Measurements from ENCODE around the gene DTNB.

Gene DTNB

DNA sequence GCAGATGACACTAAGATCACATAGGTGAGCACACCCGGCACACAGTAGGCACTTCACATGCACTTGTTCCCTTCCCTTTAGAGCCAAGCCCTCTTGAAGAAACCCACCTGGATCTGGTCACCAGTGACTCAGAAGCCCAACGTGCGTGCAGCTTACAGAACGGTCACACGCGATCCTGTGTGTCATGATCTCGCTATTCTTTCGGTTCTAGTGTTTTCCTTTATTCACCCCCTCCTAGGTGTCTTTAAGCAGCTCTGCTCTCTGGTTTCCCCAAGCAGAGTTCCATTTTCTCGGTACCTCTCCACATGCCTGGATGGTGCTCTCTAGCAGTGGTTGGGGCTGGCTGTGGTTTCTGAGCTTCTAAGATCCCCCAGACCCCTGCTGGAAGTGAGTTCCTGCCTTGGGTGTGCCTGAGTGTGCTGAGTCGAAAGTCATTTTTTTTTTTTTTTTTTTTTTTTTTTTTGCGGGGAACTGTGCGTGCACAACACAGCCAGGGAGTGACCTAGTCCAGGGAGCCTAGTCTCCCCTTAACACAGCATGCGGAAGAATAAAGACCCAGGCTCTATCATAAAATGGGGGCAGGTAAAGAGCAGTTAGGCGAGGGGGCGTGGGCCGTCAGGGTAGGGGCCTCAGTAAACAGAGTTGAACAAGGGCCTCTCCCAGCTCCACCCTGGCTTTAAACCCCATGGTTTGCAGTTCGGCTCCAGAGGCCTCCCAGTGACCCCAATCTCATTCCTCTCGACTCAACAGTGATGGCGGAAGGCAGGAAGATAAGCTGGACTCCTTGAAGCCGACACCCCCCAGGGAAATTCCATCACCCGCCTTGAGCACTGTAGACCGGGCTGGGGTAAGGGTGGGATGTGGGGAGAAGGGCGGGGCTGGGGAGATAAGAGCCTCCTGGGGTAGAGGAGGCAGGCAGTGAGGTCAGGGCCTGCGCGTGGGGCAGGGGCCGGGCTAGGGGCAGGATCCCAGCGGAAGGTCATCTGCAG is 301.8 kb downstream of the DTNB start:
- in situ Hi-C loops (cut with MboI; ENCODE audit: low sequenced_read_pairs, unreplicated experiment) = no loop called here
- TF ChIP-seq, protein P1, sequence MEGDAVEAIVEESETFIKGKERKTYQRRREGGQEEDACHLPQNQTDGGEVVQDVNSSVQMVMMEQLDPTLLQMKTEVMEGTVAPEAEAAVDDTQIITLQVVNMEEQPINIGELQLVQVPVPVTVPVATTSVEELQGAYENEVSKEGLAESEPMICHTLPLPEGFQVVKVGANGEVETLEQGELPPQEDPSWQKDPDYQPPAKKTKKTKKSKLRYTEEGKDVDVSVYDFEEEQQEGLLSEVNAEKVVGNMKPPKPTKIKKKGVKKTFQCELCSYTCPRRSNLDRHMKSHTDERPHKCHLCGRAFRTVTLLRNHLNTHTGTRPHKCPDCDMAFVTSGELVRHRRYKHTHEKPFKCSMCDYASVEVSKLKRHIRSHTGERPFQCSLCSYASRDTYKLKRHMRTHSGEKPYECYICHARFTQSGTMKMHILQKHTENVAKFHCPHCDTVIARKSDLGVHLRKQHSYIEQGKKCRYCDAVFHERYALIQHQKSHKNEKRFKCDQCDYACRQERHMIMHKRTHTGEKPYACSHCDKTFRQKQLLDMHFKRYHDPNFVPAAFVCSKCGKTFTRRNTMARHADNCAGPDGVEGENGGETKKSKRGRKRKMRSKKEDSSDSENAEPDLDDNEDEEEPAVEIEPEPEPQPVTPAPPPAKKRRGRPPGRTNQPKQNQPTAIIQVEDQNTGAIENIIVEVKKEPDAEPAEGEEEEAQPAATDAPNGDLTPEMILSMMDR (IDR thresholded peaks at IDR 0.05; ENCODE audit: borderline replicate concordance, control extremely low read depth, extremely low read depth, insufficient read depth, missing control alignments) = no peak
- no peak for DNase-seq (ENCODE audit: low spot score)

DNA sequence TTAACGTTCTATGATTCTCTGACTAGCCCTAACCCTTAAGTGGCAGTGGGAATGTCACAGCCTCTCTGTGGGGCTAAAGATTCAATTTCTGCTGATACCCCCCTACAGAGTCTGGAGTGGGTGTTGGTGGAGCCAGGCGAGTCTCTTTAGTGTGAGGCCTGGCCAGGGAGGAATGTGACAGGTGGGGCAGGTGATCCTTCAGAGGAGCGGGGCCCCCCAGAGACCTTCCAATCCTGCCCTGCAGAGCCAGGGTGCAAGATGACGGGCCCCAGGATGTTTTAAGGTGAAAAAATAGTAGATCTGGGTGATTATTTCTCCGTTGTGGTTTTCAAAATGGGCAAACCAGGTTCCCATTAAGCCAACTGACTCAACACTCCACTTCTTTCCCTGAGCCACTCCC is 303.5 kb downstream of the DTNB start:
- DNase-seq (ENCODE audit: low spot score) = no peak
- in situ Hi-C loops (cut with MboI; ENCODE audit: low sequenced_read_pairs, unreplicated experiment) = no loop called here
- TF ChIP-seq, protein P1 (IDR thresholded peaks at IDR 0.05; ENCODE audit: borderline replicate concordance, control extremely low read depth, extremely low read depth, insufficient read depth, missing control alignments) = no peak

DNA sequence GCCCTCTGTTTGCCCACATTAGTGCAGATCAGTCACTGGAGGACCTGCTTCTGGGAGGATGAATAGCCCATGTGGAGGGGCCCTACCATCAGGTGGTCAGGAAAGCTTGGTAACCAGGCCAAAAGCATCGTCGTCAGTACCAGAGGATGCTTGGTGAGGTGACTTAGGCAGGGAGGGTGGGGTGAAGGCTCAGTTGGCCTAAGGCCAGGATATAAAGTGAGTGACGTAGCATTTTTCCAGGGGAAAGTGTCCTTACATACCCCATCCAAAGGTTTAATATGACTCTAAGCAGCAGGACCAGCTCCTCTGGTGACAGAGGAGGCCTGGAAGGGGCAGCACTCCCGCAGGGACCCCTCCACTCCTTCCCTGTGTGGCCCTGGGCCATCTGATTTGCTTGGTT is 303.9 kb downstream of the DTNB start:
- in situ Hi-C loops (cut with MboI; ENCODE audit: low sequenced_read_pairs, unreplicated experiment) = no loop called here
- TF ChIP-seq, protein P1 (IDR thresholded peaks at IDR 0.05; ENCODE audit: borderline replicate concordance, control extremely low read depth, extremely low read depth, insufficient read depth, missing control alignments) = no peak
- no peak for DNase-seq (ENCODE audit: low spot score)

- no peak for DNase-seq (ENCODE audit: low spot score)
Measured at GRCh38 chr2:25368660-25369059, 304.7 kb downstream of the DTNB start.

GRCh38 chr2:25367296-25367695 is 306.1 kb downstream of the DTNB start:
- in situ Hi-C loops (cut with MboI; ENCODE audit: low sequenced_read_pairs, unreplicated experiment) = no loop called here
- TF ChIP-seq, protein P1 (IDR thresholded peaks at IDR 0.05; ENCODE audit: borderline replicate concordance, control extremely low read depth, extremely low read depth, insufficient read depth, missing control alignments) = no peak

More at GRCh38 chr2:25368660-25369059, 304.7 kb downstream of the DTNB start:
- in situ Hi-C loops (cut with MboI; ENCODE audit: low sequenced_read_pairs, unreplicated experiment) = no loop called here
- TF ChIP-seq, protein P1 (IDR thresholded peaks at IDR 0.05; ENCODE audit: borderline replicate concordance, control extremely low read depth, extremely low read depth, insufficient read depth, missing control alignments) = no peak

GRCh38 chr2:25366629-25367028 is 306.7 kb downstream of the DTNB start:
- in situ Hi-C loops (cut with MboI; ENCODE audit: low sequenced_read_pairs, unreplicated experiment) = no loop called here
- DNase-seq (ENCODE audit: low spot score) = no peak
- TF ChIP-seq, protein P1 (IDR thresholded peaks at IDR 0.05; ENCODE audit: borderline replicate concordance, control extremely low read depth, extremely low read depth, insufficient read depth, missing control alignments) = no peak

More at GRCh38 chr2:25367296-25367695, 306.1 kb downstream of the DTNB start:
- DNase-seq (ENCODE audit: low spot score) = no peak
